Ectodermal cell (in vitro differentiated cells): ENCODE results near the gene PREPL.

Source experiments
- H3K27ac ChIP-seq: 2 replicates; pipeline ENCODE4 v1.7.0; 2013; ENCODE audit warnings: mild to moderate bottlenecking, low read depth, low read length; ENCODE audit not compliant: insufficient read depth, poor library complexity, severe bottlenecking
- H3K27me3 ChIP-seq: 2 replicates; pipeline ENCODE4 v1.7.0; 2013; ENCODE audit warnings: mild to moderate bottlenecking, low read length; ENCODE audit not compliant: insufficient read depth, control insufficient read depth, poor library complexity, severe bottlenecking
- H3K36me3 ChIP-seq: one replicate; pipeline ENCODE4 v1.7.0; 2013; ENCODE audit warnings: low read length; ENCODE audit not compliant: control insufficient read depth, insufficient read depth
- H3K4me1 ChIP-seq: one replicate; pipeline ENCODE4 v1.7.0; 2013; ENCODE audit warnings: low read length; ENCODE audit not compliant: control insufficient read depth, insufficient read depth
- H3K4me3 ChIP-seq: 2 replicates; pipeline ENCODE4 v1.7.0; 2013; ENCODE audit warnings: low read depth, low read length, control low read depth; ENCODE audit not compliant: insufficient read depth
- H3K9me3 ChIP-seq: 2 replicates; pipeline ENCODE4 v1.7.0; 2013; ENCODE audit warnings: mild to moderate bottlenecking, low read length, moderate library complexity; ENCODE audit not compliant: control insufficient read depth
- WGBS, 2 experiments: methylation state at CpG; one replicate each; pipeline ENCODE4 v1.1.7; 2013; ENCODE audit warnings: missing lambda C conversion rate in 2 of 2; 5-methylcytosine and 5-hydroxymethylcytosine counted together

PREPL gene

GRCh38 chr2:44351088-44351487, 10.2 kb downstream of the PREPL start:
- Histone ChIP-seq H3K4me3 (no peak overlapping the region), H3K27ac (no peak overlapping the region), H3K27me3 (no peaks in the 10 kb centered on the region), H3K9me3 (no peaks in the 10 kb centered on the region), H3K4me1 (no peaks in the 10 kb centered on the region), H3K36me3 (no peaks in the 10 kb centered on the region)
- 88 to 89% methylated on average over 4 of the region's 4 CpGs for WGBS, 2 experiments

GRCh38 chr2:44349506-44349905, 11.8 kb downstream of the PREPL start:
- no peaks in the 10 kb centered on the region for H3K4me1 ChIP-seq
- H3K4me3 ChIP-seq: no peak overlapping the region
- H3K9me3 ChIP-seq: no peaks in the 10 kb centered on the region
- WGBS, 2 experiments: 81 to 82% methylated on average over 9 of the region's 10 CpGs
- H3K36me3 ChIP-seq: no peaks in the 10 kb centered on the region
- no peak overlapping the region for H3K27ac ChIP-seq
- H3K27me3 ChIP-seq: no peaks in the 10 kb centered on the region

DNA sequence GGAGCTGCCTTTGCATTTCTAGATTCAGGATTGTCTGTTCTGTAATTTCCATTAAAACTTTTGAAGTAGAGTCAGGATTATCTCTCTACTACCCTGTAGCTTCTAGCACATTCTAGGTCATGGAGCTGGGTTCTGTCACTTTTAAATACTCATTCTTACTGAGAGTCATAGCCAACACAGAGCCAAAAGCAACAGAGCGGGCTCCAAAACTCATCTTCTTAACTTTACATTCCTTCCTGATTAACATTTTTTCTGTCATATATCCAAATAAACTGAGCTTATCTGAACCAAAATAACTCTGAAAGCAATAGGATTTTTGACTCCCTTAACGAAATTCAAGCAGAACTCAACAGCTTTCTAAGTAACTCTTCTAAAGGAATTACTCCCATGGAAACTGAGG, 12.9 kb downstream of the PREPL start:
- no peaks in the 10 kb centered on the region for H3K9me3 ChIP-seq
- H3K27me3 ChIP-seq: no peaks in the 10 kb centered on the region
- H3K36me3 ChIP-seq: no peaks in the 10 kb centered on the region
- WGBS, 2 experiments: 90 to 95% methylated on average over 2 of the region's 2 CpGs
- no peak overlapping the region for H3K27ac ChIP-seq
- H3K4me1 ChIP-seq: no peaks in the 10 kb centered on the region
- no peak overlapping the region for H3K4me3 ChIP-seq

DNA sequence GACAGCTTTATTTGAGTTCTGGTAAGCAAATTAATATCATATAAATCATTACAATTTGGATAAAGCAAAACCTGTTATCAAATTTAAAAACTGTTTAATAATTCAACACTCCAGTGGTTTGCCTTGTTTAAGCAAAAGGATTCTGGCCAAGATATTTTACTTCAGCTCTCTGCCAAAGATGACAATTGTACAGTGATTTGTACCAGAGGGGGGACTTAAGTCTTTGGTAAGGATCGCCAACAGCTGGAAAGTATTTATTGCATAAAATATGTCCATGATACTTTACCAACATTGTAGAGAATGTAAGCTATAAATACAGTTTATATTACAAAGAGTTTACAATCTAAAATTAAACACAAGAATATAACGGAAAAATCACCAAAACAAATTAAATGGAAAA, 13.8 kb downstream of the PREPL start:
- H3K36me3 ChIP-seq: no peaks in the 10 kb centered on the region
- no peak overlapping the region for H3K4me3 ChIP-seq
- no peak overlapping the region for H3K27ac ChIP-seq
- no CpG with 5 or more reads among the region's 2 CpGs for WGBS, 2 experiments
- no peaks in the 10 kb centered on the region for H3K9me3 ChIP-seq
- H3K4me1 ChIP-seq: no peaks in the 10 kb centered on the region
- H3K27me3 ChIP-seq: no peaks in the 10 kb centered on the region

DNA sequence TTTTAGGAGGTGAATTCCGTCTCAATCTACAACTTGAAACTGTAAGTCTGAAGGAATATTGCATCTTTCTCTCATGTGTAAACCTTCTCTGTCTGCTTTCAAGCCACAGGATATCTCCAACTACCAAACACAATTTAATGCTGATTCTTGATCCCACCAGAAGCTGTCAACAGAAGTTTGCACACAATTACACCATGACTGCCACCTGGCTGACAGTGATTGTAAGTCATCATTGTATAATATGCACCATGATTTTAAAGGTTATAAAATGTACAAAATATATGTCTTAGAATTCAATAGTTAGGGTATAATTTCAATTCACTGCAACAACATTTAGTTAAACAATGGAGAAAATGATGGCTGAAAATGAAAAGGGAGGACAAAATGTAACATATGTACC, 18.4 kb downstream of the PREPL start:
- Histone ChIP-seq H3K4me1 (no peaks in the 10 kb centered on the region), H3K36me3 (peaks cover 15% of the 10 kb centered on the region), H3K27me3 (no peaks in the 10 kb centered on the region), H3K27ac (no peak overlapping the region), H3K4me3 (no peak overlapping the region), H3K9me3 (no peaks in the 10 kb centered on the region)
- WGBS, 2 experiments: 86 to 96% methylated on average over 1 of the region's 1 CpG

- Histone ChIP-seq H3K36me3 (peaks cover 27% of the 10 kb centered on the region), H3K4me1 (no peaks in the 10 kb centered on the region)
- WGBS, 2 experiments: 73 to 96% methylated on average over 1 to 2 of the region's 2 CpGs
Observed at GRCh38 chr2:44335806-44336538, 25.3 kb downstream of the PREPL start.

DNA sequence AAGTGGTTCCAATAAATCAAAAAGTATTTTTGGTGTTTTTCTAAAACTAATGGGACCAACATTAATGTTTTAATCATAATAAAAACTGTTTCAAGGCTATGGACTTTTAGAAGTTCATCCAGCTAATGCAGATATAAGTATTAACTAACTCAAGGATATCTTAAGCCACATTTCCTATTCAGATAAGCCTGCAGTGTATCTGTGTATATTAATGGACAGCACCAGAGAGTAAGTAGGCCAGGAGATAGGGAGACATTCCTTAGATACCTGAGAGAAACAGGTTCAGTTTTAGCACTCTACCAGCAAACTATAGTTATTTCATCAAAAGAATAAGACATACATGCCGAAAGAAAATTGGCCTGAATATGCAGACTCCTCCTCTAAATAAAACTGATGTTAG, 27.3 kb downstream of the PREPL start:
- 96 to 98% methylated on average over 1 of the region's 1 CpG for WGBS, 2 experiments
- H3K4me3 ChIP-seq: no peak overlapping the region
- H3K9me3 ChIP-seq: no peaks in the 10 kb centered on the region
- H3K27ac ChIP-seq: no peak overlapping the region
- peaks cover 23% of the 10 kb centered on the region for H3K36me3 ChIP-seq
- no peaks in the 10 kb centered on the region for H3K27me3 ChIP-seq
- H3K4me1 ChIP-seq: peaks cover 5% of the 10 kb centered on the region

More at GRCh38 chr2:44335806-44336538, 25.3 kb downstream of the PREPL start:
- Histone ChIP-seq H3K9me3 (no peaks in the 10 kb centered on the region), H3K4me3 (no peak overlapping the region), H3K27me3 (no peaks in the 10 kb centered on the region), H3K27ac (no peak overlapping the region)

DNA sequence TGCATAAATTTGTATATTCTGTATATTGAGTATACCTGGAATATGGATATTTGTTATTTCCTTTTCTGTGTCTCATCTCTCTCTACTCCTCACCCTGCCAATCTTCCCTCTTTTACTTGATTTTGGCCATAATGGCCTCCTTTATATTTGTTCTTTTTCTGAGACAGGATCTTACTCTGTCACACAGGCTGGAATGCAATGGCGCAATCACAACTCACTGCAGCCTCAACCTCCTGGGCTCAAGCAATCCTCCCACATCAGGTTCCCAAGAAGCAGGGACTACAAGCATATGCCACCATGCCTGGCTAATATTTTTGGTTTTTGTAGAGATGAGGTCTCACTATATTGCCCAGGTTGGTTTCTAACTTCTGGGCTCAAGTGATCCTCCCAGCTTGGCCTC, 30.5 kb downstream of the PREPL start:
- WGBS, 2 experiments: 85 to 92% methylated on average over 1 of the region's 1 CpG
- no peaks in the 10 kb centered on the region for H3K9me3 ChIP-seq
- H3K27me3 ChIP-seq: no peaks in the 10 kb centered on the region
- no peak overlapping the region for H3K4me3 ChIP-seq
- peaks cover 10% of the 10 kb centered on the region for H3K36me3 ChIP-seq
- peaks cover 5% of the 10 kb centered on the region for H3K4me1 ChIP-seq
- no peak overlapping the region for H3K27ac ChIP-seq

GRCh38 chr2:44329343-44329742, 32.0 kb downstream of the PREPL start:
- H3K27ac ChIP-seq: no peak overlapping the region
- no peaks in the 10 kb centered on the region for H3K27me3 ChIP-seq
- H3K9me3 ChIP-seq: no peaks in the 10 kb centered on the region
- H3K36me3 ChIP-seq: peaks cover 15% of the 10 kb centered on the region
- 67 to 100% methylated on average over 1 of the region's 2 CpGs for WGBS, 2 experiments
- peaks cover 5% of the 10 kb centered on the region for H3K4me1 ChIP-seq
- H3K4me3 ChIP-seq: no peak overlapping the region

GRCh38 chr2:44328750-44329149, 32.5 kb downstream of the PREPL start:
- Histone ChIP-seq H3K4me1 (peaks cover 5% of the 10 kb centered on the region), H3K36me3 (peaks cover 15% of the 10 kb centered on the region), H3K27ac (no peak overlapping the region), H3K27me3 (no peaks in the 10 kb centered on the region), H3K4me3 (no peak overlapping the region), H3K9me3 (no peaks in the 10 kb centered on the region)
- WGBS, 2 experiments: 92 to 94% methylated on average over 2 of the region's 2 CpGs
